HT-29 (cell line): Measurements from ENCODE around the gene RBM10. TPM values are rescaled to one million over a fixed set of nuclear protein-coding genes. Genes with fewer than 3 reads are reported as not detected.

Experiments
- DNase-seq: peaks from one replicate; pipeline ENCODE4 v3.0.0-alpha.2; 2015; ENCODE audit warnings: low spot score
- total RNA-seq: library from RNA; depleted of rRNA; stranded (reverse); fragments of >200 nt; shearing (Covaris generic); gene quantifications from 2 replicates; pipeline ENCODE4 v1.2.3, GENCODE V29; 2014

RBM10 gene
- total RNA-seq, 1 experiment from 2014 or later: 81.2 TPM

DNA sequence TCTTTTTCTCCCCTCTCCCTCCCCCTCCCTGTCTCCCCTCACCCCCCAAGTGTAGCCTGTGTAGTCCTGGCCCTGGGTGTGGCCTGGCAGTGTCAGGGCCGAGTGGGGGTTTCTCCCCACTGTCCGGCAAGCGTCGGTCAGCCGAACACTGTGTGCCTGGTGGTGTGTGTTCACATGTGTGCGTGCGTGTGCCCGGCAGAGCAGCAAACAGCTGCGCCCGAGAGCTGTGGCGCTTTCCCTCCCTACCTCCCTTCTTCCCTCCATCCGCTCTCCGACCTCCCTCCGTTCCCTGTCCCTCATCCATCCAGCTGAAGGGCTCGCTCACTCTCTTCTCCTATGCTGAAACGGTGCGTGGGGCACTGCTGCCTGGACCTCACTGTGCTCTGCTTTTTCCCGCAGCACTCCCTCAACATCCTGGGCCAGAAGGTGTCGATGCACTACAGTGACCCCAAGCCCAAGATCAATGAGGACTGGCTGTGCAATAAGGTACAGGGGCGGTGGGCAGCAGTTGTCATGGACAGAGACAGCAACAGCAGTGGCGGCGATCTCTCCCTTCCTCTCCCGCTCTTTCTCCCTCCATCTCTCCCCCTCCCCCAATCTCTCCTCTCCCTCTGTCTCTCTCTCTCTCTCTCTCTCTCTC lies 31.2 kb downstream of the RBM10 start:
- DNase-seq: no peak

DNA sequence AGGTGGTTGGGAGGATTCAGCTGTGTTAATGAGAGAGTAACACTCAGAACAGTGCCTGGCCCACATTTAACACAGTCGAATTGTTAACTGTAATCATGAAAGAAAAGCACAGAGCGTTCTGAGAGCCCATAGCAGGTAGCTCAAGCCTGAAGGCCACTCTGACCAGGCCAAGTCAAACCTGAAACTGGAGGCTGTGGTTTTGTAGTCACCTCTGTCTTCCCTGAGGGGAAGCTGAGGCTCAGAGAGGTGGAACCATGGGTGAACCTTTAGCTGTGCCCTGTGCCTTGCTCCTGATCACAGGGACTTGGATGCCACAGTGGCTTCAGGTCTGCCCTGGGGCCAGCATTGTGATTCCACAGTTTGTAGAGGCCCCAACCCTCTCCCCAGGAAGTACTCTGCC lies 32.1 kb downstream of the RBM10 start:
- DNase-seq: no peak

- DNase-seq: no peak
Observed at GRCh38 chrX:47178337-47178736, 33.3 kb downstream of the RBM10 start.

GRCh38 chrX:47179221-47179927 lies 34.4 kb downstream of the RBM10 start:
- no peak for DNase-seq

- no peak for DNase-seq
Observed at GRCh38 chrX:47179928-47180255, 34.9 kb downstream of the RBM10 start.

DNA sequence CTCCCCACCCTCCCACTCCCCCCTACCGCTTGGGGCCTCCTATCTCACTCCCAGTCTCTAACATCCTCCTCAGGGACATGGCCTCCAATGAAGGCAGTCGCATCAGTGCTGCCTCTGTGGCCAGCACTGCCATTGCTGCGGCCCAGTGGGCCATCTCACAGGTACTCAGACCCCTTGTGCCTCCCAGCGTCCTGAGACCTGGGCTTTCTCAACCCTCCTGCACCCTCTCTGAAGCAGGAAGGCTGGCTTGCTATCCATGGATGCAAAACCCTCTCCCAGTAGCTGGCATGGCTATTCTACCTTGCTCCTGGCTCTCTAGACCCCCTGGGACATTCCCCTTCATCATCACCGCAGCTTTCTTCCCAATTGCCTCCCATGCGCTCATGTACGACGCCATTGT lies 35.3 kb downstream of the RBM10 start:
- DNase-seq: no peak

- DNase-seq: no peak
Observed at GRCh38 chrX:47181301-47181700, 36.3 kb downstream of the RBM10 start.

DNA sequence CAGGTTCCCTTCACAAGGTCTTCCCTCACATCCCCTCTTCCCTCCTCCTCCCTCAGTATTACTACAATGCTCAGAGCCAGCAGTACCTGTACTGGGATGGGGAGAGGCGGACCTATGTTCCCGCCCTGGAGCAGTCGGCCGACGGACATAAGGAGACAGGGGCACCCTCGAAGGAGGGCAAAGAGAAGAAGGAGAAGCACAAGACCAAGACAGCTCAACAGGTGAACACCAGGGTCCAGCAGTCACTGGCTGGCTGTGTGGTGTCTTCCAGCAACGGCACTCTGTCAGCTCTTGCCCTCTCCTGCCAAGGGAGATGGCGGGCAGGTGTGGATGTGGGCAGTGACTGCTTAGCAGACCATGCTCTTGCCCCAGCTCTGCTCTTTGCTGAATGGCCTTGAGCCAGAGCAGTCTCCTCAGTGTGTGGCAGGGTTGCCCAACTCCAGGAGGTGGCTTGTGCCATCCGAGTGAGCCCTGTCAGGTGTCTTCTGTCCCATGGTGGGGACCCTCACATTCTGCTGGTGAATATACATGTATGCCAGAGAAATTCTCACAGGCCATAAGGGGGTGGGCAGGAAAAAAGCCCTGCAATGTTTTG lies 37.2 kb downstream of the RBM10 start:
- DNase-seq: no peak

DNA sequence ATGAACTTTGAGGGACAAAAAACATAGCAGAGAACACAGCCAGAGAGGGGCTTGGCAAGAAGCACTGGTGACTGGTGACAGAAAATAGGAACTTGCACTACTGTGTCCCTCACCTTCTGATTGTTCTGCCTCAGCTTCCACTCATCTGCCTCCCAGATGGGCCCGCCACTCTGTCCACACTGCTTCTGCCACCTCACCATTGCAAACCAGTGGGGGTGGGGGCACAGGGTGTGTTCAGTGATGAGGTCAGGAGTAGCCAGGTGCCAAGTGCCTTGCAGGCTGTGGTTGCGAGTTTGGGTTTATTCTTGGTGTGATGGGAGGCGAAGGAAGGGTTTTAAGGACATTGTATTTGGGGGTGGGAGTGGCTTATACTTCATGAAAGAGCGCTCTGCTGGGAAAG lies 39.5 kb downstream of the RBM10 start:
- no peak for DNase-seq

DNA sequence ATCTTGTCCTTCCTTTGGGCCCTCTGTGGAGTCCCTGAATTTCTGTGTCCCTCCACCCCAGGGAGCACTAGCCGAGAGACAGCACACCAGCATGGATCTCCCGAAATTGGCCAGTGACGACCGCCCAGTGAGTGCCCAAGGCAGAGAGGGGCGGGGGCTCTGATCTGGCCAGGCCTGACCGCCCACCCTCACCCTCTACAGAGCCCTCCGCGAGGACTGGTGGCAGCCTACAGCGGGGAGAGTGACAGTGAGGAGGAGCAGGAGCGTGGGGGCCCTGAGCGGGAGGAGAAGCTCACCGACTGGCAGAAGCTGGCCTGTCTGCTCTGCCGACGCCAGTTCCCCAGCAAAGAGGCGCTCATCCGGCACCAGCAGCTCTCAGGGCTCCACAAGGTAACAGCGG lies 40.2 kb downstream of the RBM10 start:
- DNase-seq: no peak

GRCh38 chrX:47186096-47186740 lies 41.2 kb downstream of the RBM10 start:
- no peak for DNase-seq

DNA sequence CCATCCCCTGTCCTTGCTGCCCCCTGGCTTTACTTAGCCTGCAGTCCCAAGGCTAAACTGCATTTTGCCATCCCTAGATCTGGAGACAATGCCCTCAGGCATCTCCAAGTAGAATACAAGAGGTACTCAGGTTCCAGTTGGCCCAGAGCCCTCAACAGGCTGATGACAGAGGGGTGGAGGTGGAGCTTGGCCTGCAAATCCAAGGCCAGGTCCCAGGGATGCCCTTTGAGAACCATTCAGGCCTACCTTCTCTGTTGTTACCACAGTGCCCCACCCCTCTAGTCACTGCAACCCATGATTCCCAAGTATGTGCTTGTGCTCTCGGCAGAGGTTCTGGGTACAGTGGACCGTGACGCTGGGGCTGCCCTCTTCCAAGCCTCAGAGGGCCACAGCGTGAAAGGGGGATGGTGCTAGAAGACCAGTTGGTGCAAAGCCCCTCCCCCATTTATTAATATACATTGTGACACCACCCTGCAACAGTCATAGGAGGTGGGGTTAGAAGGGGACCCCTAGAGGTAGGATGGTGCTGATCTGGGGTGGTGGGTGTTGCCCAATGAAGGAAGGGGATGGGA lies 42.2 kb downstream of the RBM10 start:
- DNase-seq: no peak

DNA sequence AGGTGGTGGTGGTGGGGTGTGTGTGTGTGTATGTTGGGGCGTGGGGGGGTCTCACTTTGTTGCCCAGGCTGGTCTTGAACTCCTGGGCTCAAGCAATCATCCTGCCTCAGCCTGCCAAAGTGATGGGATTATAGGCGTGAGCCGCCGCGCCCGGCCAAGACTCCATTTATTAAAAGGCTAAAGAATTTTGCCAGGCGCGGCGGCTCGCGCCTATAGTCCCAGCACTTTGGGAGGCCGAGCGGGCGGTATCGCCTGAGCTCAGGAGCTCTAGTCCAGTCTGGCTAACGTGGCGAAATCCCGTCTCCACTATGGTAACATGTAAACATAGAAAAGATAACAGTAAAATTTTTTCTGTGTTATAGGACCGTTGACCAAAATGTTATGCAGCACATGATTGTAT lies 44.9 kb downstream of the RBM10 start:
- DNase-seq: no peak

DNA sequence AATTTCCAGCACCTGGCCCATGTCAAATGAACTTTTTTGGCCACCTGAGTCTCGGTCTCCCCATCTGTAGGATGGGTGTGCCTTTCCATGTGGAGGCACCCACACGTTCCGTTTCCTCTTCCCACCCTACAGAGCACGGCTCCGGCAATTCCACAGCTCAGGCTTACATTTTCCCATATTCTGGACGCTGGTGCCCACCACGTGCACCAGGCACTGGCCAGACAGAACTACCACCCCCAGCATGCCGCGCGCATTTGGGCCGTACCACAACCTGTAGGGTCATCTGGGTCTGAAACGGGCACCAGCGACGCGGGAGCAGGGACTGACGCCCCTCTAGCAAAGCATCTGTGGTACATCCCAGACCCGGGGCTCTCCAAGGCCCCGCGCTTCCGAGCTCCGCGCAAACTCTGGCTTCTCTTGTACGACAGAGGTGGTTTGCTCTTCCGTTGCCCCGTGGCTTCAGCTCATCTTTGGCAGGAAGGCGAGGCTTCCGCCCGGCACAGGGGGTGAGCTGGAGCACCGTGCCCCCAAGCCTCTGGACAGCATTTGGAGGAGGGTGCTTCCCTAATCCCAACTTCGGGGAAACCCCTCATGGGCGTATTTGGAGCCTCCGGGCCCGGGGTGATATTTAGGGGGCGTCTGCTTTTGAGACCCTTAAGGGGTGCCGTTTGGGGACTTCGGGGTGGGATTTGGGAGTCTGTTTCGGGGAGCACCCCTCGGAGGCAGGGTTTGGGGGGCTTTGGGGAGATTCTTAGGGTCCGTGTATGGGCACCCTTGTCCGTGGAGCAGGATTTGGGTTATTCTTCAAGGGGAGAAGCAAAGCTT lies 45.6 kb downstream of the RBM10 start:
- DNase-seq: peak; percentile 91

GRCh38 chrX:47191331-47191730 lies 46.3 kb downstream of the RBM10 start:
- DNase-seq: peak; percentile 56

GRCh38 chrX:47191806-47192401 lies 46.9 kb downstream of the RBM10 start:
- DNase-seq: no peak

GRCh38 chrX:47193475-47194193 lies 48.6 kb downstream of the RBM10 start, which contains the start of gene UBA1:
Gene UBA1, plus strand, starts transcription at chrX:47193829. Its CDS starts 4,974 bp downstream, at chrX:47198803.
- peak; percentile 99 for DNase-seq

DNA sequence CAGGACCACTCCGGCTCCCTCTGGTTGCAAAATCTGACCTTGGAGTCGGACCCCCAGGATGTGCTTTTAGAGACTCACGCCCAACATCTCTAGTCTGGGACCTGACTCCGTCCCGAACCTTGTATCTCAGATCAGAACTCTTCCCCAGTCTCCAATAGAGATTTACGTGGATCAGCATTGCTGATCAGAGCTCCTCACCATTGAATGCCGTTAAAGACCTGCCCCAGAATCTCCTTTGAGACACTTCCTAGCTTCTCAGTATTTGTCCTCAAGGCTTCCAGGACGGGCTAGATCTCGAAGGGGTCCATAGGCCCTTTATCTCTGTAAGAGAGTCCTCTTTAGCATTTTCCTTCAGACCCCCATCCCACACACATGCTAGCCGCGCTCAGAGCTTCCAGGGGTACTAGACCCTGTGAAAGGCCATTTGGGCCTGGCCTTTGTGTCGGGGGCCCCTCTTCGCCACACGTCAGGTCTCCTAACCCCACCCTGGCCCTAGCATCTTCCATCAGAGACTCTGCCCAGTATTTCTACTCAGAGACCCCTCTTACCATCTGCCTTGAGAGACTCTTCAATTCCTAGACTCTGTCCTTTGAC lies 49.3 kb downstream of the RBM10 start:
- peak; percentile 46 for DNase-seq

DNA sequence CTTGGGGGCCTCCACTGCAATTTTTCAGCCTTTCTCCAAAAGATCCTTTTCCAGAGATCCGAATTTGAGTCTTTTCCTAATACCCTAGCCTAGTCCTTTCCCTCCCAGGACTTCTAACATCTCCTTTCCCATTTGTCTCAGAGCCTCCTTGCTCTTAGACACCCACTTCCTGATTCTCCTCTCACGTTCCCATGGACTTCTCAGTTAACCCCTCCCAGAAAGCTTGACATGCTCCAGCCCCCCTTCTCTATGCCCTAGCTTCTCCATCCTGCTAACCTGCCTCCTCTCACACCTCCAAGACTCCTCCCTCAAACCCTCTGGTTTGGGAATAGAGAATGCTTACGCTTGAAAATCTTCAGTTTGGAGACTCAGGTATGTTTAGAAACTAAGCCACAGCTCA lies 51.1 kb downstream of the RBM10 start:
- DNase-seq: no peak

GRCh38 chrX:47197526-47197925 lies 52.5 kb downstream of the RBM10 start:
- no peak for DNase-seq
